Dedifferentiated amniotic fluid mesenchymal stem cell (primary cell): ENCODE results near the gene LEKR1.
A peak's percentile ranks its signal among the peaks of the same experiment; 100 is the strongest.
"Not testable (repeated sequence)": the region's sequence is repeated elsewhere in the genome, so short reads cannot be mapped to it uniquely, and the experiment has no call there.

ENCODE experiments used
- DNase-seq: peaks from one replicate; pipeline ENCODE4 v3.0.0-alpha.2; 2016; ENCODE audit errors: extremely low spot score

Gene LEKR1

DNA sequence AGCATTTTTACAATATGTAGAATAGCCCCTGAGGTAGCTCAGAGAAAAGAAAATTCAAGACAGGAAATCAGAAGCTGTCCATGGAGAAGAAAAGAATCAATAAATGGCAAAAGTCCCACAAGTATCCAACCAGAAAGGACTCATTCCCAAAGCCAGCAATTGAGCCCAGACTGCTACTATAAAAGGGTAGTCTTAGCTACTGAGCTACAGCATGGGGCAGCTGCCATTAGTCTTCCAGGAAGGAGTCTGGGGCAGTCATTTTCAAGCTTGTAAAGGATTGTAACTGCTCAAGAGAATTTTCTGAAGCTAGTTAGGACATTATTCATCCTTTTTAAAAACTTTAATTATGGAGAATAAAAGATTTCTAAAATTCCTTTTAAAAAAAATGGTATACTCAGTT lies 10.5 kb downstream of the LEKR1 start:
- DNase-seq = no peak

DNA sequence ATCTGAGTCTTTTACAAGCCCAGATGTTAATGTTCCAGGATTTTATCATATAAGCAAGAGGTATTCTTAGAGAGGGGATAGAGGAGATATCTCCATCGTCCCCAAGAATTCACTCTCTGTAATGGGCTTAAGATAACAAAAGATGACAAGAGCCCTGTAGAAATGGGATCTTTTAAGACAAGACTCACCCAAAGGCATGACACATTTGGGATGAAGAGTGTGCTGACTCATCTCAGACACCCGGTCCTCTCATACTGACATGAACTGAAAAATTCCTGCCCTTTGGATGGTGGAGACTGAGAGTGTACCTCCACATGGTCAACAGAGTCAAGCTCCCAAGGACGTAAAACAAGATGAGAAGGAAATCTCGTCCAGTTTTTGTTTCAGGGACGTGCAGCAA lies 11.0 kb downstream of the LEKR1 start:
- DNase-seq = no peak

DNA sequence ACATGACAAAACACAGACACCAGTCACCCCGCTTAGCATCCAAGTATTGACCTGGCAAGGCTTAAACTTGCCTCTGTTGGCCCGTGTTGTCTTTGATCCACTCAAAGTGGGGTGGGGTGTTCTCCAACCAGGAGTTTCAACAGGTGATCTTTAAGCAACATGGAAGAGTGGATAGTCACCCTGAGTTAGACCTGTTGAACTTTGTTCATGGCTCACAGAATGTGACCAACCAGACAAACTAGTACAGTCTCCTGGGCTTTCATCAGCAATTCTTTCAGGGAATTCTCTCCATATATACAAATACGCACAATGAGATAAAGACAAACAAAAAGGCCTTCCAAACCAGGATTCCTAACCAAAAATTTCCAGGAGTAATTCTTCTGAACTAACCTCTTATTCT lies 11.9 kb downstream of the LEKR1 start:
- no peak for DNase-seq

DNA sequence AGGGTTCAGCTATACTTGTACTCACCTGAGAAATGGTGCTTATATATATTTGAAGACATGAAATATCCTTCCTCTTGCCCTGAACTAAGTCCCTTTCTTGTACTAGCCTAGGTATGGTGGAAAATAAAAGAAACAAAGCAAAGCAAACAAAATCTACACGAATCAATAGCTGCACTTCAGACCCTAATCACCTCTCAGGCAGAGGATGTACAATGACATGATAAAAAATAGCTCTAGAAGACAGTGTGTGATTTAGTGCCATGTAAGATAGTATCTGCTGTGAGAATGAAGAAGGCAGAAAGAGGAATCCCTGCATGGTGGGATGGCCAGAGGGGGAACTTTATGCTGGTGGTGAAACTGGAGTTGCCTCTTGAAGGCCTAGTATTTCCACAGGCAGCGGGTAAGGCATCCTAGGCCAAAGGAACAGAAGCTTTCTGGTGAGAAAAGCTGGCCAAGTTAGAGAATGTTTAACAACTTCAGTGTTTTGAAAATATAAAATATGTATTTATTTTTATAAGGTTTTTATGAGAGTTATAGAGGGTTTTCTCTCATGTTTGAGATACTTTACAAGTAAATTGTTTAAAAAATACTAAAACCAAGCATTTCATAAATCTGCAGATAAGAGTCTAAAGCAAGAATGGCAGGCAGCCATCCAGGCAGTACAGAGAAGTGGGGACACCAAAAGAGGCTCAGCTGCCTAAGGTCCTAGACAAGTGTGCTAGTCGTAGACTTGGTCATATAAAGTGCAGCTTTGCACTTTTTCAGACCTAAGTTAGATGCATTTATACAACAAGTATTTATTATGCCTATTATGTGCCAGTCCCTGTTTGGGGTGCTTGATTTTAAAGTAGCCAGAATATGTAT lies 14.9 kb downstream of the LEKR1 start:
- no peak for DNase-seq

DNA sequence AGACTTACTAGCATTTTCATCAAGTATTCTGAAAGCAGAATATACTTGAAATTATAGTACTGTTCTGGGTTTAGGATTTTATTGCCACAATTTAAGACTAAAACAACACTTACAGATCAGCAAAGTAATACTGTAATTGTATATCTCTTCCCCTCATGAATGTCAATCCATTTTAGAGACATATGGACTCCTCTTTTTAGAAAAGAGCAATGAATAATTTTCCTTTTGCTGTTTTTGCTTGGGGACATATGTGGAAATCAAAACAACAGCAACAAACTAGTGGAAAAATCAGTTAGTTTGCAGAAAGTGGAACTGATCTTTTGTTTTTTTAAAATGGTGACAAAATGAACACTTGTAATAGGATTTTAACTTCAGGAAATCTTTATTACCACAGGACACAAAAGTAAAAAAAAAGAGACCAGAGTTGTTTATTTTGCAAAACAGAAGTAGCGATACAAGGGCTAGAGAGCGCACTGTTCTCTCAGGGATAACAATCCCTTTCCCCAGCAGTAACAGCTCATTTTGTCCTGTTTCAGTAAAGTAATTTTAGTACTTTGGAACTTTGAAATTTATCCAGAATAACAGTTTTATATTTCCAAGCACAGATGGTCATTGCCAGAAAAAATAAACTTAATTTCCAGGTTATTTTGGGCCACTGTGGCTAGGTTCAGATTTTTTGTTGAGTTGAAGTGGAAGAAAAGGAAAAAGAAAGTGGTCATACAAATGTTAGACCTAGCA lies 17.1 kb downstream of the LEKR1 start:
- DNase-seq = no peak

DNA sequence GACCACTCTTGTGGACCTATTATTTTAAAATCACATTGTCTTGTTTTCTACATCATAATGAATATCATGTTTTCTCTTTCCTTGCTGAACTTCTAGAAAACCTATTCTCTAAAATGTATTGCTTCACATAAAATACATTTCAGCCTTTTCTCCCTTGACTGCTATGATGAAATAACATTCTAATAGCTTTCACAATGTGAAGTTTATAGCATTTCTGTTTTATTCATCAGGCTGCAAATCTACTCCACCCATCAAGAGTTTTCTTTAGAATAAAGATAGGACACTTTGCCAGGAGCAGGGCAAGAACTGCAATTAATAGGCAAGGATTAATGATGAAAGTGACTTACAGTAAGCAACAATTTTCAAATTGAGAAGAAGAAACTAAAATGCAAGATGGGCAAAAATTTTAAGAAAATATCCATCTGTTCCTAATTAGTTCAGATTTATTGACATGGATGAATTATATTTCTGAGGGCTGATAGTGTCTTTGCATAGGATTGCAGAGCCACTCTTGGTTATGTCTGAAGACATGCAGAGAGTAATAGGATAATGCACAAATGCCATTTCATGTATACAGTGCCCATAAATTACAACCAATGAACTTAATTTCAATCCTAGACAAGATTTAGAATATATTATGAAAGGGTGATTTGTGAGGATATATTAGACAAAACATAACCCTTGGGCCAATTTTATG lies 21.7 kb downstream of the LEKR1 start:
- DNase-seq = peak; percentile 61

DNA sequence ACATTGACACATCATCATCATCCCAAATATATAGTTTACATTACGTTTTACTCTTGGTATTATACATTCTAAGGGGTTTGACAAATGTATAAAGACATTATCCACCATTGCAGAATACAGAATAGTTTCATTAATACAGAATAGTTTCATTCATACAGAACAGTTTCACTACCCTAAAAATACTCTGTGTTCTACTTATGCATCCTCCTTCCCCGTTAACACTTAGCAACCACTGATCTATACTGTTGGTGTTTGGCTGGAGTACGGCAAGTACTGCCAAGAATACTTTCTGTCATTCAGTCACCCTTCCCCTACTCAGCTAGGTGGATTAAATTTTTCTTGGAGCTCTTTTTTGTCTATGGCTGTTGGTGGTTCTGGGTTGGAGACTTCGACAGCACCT lies 33.4 kb downstream of the LEKR1 start:
- DNase-seq = no peak

DNA sequence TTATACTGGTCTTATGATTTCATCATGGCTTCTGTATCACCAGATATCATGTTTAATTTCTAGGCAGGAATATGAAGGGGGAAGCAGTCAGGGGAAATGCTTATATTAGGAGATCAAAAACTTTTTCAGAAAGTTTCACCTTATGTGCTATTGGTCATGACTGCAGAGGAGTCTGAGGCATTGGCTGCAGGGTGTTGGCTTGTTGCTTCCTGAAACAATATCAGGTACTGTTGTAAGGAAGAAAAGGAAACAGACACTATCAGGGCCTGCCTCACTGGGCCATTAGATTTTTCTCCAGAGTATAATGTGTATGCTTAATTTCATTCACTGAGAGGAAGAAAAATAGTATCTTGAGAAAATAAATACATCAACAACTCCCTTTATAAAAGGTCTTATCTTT lies 34.7 kb downstream of the LEKR1 start:
- no peak for DNase-seq

DNA sequence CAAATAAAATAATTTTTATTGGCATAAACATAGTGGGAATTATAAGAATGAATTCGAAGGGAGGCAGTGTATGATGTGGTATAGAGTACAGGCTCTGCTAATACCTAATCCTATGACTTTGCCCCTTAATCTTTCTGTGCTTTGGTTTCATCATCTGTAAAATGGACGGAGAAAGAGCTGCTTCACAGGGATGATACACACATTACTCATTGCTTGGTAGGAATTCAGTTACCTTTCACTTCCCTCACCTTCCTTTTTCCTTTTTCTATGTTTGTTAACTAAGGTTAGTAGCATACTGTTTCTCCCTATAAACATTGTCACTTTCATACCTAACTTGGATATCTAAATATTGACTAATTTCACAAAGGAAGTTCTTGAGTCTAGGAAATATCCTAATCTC lies 36.2 kb downstream of the LEKR1 start:
- no peak for DNase-seq

DNA sequence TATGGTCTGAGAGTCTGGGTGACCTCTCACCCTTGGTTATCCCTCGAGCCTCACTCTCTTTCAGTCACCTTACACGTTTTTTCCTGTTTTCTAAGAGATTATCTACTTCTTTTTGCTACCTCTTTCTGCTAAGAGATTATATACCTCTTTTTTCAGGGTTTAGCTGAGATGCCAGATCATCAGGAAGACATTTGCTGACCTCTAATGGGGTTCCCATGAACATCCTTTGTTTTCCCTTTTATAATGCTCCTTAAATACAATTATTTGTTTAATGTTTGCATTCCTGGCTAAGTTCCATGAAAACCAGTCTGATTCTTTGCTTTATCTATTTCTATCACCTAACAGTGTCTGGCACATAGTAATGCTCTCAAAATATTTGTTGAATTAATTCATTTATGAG lies 39.6 kb downstream of the LEKR1 start:
- no peak for DNase-seq

DNA sequence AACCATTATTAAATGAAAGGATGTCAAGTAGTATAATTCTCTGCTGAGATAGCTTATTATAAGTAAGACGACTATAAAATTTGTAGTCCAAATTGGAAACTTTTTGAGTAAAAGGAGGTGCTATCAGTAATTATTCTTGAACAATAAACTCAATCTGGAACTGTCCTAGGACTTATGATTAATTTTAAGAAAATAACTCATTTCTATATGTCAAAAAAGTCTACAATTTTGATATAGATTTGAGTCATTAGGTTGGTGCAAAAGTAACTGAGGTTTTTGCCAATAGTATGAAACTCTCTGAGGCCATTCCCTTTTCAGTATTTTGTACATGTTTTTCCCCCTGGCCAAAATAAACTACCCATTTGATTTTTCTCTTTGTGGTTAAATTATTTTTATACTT lies 41.0 kb downstream of the LEKR1 start:
- no peak for DNase-seq

DNA sequence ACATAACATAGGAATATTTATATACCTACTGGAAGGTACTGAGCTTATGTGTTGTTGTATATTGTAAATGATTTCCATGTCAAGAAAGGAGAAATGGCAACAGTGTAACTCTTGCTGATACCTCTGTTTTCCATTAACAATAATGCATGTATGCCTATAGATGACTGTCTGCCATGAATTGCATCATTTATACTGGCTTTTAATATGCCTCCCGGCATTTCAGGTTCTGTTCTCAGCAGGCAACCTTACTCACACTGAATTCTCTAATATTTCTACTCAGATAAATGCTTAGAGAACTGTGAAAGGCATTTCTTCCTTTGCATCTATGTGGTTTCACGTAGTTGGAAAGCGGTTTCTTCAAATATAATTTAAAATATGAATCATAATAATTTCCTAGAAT lies 41.8 kb downstream of the LEKR1 start:
- no peak for DNase-seq

DNA sequence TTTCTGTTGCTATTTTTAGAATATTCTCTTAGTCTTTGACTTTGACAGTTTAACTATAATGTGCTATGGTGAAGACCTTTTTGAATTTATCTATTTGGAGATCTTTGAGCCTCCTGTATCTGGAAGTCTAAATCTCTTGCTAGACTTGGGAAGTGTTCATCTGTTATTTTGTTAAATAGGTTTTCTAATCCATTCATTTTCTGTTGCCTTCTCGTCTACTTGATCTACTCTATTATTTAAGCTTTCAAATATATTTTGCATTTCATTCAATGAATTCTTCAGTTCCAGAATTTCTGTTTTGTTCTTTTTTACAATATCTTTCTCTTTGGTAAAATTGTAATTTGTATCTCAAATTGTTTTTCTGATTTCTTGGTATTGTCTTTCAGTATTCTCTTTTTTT lies 47.8 kb downstream of the LEKR1 start:
- no peak for DNase-seq

DNA sequence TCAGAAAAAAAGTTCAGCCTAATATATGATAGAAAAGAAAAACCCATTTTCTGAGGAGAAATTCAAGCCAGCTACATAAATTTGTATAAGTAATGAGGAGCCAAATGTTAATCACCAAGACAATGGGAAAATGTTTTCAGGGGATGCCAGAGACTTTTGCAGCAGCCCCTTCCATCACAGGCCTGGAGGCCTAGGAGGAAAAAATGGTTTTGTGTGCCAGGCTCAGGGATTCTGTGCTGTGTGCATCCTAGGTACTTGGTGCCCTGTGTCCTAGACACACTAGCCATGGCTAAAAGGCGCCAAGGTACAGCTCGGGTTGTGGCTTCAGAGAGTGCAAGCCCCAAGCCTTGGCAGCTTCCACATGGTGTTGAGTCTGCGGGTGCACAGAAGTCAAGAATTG lies 53.3 kb downstream of the LEKR1 start:
- DNase-seq = not testable (repeated sequence)

DNA sequence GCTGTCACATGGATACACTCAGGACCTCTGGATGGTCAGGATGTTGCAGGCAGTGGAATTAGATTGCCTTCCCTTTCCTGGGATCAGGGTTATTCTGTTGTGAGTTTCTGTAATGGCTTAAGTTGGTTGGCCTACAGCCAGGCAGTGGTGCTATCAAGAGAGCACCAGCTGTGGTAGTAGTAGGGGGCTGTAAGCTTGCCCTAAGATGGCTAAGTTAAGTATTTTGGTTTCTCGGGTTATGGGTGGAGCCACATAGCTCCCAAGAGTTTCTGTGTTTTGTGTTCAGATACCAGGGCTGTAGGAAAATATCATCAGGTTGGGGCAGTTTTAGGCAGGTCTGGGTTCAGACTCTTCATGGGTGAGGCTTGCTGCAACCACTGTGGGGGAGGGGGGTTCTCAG lies 59.6 kb downstream of the LEKR1 start:
- DNase-seq = no peak

DNA sequence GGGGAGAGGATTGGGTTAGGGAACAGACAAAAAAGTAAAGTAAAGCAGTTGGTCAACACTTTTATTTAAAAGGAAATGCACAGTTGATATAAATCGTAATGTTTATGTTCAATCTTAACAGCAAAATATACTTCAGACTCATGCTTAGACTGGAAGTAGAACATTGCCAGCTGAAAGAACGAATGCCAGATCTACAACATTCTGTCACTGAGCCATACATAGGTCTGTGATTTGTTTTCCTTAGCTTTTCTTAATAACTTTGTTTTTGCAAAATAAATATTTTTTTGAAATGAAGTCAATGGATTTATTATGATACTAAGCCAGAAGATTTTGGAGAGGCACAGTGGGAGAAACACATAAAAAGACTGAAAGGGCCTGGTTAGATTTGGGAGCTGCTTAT lies 62.0 kb downstream of the LEKR1 start:
- DNase-seq = no peak

DNA sequence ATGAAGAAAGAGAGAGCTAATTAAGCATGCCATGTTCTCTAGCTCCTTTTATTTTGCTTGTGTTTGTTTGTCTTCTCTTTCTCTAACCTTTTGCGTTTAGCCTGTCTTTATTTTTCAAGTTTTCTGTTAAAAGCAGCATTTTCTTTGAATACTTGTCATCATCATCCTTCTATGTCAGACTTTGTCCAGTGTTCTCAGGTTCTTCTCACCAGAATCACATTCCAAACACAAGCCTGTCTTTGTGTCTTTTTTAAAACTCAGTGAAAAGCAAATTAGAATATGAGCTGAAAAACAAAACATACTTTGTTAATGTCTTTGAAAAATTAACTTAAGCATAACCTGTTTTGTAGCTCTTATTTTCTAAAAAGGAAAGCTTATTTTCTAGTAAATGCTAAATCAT lies 62.4 kb downstream of the LEKR1 start:
- no peak for DNase-seq

DNA sequence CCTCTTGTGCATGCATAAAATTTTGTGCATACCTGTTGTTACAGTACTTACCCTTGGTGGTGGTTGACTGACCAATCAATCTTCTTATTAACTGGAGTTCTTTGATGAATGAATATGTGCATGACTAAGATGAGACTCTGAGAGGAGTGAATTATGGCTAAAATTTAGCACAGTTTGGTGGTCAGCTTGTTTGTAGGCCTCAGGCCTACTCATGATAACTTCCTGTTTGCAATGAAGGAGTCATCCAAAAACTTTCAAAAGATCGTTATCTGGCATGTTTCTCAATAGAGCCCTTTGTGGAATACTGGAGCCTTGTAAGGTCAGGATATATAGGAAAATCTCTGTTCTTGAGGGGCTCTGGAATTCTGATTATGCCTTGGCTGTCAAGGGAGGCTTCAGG lies 66.5 kb downstream of the LEKR1 start:
- DNase-seq = no peak

DNA sequence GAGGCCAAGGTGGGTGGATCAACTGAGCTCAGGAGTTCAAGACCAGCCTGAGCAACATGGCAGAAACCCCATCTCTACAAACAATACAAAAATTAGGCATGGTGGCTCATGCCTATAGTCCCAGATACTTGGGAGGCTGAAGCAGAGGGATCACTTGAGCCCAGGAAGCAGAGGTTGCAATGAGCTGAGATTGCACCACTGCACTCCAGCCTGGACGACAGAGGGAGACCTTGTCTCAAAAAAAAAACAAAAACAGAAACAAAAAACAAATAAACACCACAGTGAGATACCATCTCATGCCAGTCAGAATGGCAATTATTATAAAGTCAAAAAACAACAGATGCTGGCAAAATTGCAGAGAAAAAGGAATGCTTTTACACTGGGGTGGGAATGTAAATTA lies 69.2 kb downstream of the LEKR1 start:
- not testable (repeated sequence) for DNase-seq

DNA sequence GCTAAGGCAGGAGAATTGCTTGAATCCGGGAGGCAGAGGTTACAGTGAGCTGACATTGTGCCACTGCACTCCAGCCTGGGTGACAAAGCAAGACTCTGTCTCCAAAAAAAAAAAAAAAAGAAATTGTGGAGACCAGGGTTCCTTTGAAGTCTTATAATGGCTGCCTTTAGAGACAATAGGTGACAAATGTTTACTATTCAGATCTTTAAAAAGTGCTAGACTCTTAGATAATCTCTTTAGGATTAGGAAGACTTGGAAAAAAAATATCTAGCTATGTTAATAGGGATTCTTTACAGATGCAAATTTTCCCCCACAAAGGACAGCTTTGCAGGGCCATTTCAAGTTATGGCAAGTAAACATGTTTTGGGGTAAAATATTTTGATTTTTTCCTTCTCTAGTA lies 71.7 kb downstream of the LEKR1 start:
- DNase-seq = not testable (repeated sequence)

DNA sequence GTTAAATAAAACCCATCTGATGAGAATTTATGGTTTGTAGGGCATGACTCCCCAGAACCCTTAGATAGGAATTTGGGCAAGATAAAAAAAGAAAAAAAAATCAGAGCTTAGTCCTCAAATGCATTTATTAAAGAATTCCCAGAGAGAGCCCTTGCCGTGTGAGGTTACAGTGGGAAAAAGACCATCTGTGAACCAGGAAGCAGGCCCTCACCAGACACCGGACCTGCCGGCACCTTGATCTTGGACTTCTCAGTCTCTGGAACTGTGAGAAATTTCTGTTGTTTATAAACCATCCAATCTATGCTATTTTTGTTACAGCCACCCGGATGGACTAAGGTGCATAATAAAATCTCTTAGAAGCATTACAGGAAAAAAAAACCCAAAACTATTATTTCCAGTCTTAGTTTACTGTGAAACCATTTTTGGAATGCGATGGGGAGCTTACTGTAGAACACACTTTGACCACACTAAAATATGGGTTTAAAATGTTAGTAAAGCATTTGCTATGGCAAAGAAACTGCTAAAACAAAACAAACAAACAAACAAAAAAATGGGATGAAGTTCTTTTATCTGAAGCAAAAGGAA lies 72.2 kb downstream of the LEKR1 start:
- peak; percentile 45 for DNase-seq

DNA sequence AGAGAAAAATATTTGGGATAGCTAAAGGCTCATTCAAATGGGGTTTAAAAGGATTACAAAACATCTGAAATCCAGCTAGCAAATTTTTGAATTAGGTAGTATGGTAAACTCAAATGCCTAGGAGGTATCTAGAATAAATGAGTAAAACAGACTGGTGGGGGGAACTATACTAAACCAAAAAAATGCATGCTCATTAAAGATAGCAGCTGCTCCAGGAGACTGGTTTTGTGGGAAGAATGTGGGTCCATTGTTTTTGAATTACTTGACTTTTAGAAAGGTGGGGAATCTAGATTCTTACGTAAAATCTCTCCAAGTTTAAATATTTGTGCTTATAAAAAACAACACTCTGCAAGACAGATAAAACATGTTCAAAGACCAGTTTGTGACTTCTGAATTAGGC lies 73.8 kb downstream of the LEKR1 start:
- DNase-seq = no peak
